ENCODE data around the gene TMC7.

TMC7 gene

GRCh38 chr16:19092653-19093410 is 109.1 kb downstream of the TMC7 start:
- DNase-seq: no peak

- DNase-seq: no peak
Measured at GRCh38 chr16:19093631-19094541, 110.2 kb downstream of the TMC7 start.

- DNase-seq: no peak
Measured at GRCh38 chr16:19094542-19095365, 111.0 kb downstream of the TMC7 start.

GRCh38 chr16:19095654-19096053 is 111.9 kb downstream of the TMC7 start:
- DNase-seq: no peak

GRCh38 chr16:19098173-19098572 is 114.4 kb downstream of the TMC7 start:
- no peak for DNase-seq

- DNase-seq: no peak
Measured at GRCh38 chr16:19102187-19102872, 118.6 kb downstream of the TMC7 start.

- DNase-seq: no peak
Measured at GRCh38 chr16:19104607-19105006, 120.9 kb downstream of the TMC7 start.

- DNase-seq: no peak
Measured at GRCh38 chr16:19105131-19105530, 121.4 kb downstream of the TMC7 start.

GRCh38 chr16:19105891-19106624 is 122.3 kb downstream of the TMC7 start:
- DNase-seq: no peak

GRCh38 chr16:19106625-19107020 is 122.9 kb downstream of the TMC7 start:
- no peak for DNase-seq

GRCh38 chr16:19108409-19109287 is 124.9 kb downstream of the TMC7 start:
- no peak for DNase-seq

GRCh38 chr16:19109288-19109664 is 125.5 kb downstream of the TMC7 start:
- no peak for DNase-seq

- DNase-seq: no peak
Measured at GRCh38 chr16:19110537-19111360, 127.0 kb downstream of the TMC7 start.

- DNase-seq: no peak
Measured at GRCh38 chr16:19112099-19112407, 128.3 kb downstream of the TMC7 start.
